Natural killer cell (primary cell): Measurements from ENCODE around the gene CAMSAP1. TPM values are rescaled to one million over a fixed set of nuclear protein-coding genes. Genes with fewer than 3 reads are reported as not detected.

Experiments used
- ATAC-seq, 3 donors: fragments of 150-1000 bp in 2 of 3; fragments of 200-7000 bp in 1 of 3; cut with Tn5 transposase; 1 replicate in 1 of 3; 2 replicates in 2 of 3; pipeline ENCODE4 v1.10.0; 2021; ENCODE audit warnings: mild to moderate bottlenecking in 2 of 3, moderate library complexity in 2 of 3
- DNase-seq, 2 donors: peaks; one replicate each; pipeline versions ENCODE4 v3.0.0 to v3.0.0-alpha.2; 2013 to 2021; ENCODE audit warnings: mixed read lengths in 1 of 2
- H3K27ac ChIP-seq: one replicate; pipeline ENCODE4 v1.5.1; 2013; ENCODE audit warnings: mild to moderate bottlenecking, low read length
- H3K27me3 ChIP-seq: one replicate; pipeline ENCODE4 v1.6.1; 2013; ENCODE audit warnings: low read length; ENCODE audit not compliant: control insufficient read depth, insufficient read depth
- H3K36me3 ChIP-seq: one replicate; pipeline ENCODE4 v1.6.1; 2013; ENCODE audit warnings: low read length; ENCODE audit not compliant: control insufficient read depth, insufficient read depth
- H3K4me1 ChIP-seq: one replicate; pipeline ENCODE4 v1.6.1; 2013; ENCODE audit warnings: low read length; ENCODE audit not compliant: control insufficient read depth, insufficient read depth
- H3K4me3 ChIP-seq: one replicate; pipeline ENCODE4 v1.5.1; 2013; ENCODE audit warnings: low read length
- H3K9me3 ChIP-seq: one replicate; pipeline ENCODE4 v1.6.1; 2013; ENCODE audit warnings: low read length; ENCODE audit not compliant: control insufficient read depth, insufficient read depth
- H3K27ac Mint-ChIP-seq, 2 donors: one replicate each; pipeline ENCODE4 v1.8.0; 2022; ENCODE audit warnings: mild to moderate bottlenecking in 2 of 2, mixed read lengths in 2 of 2, moderate library complexity in 1 of 2
- H3K27me3 Mint-ChIP-seq, 2 donors: one replicate each; pipeline ENCODE4 v1.8.0; 2022; ENCODE audit warnings: low read depth in 2 of 2, mixed read lengths in 2 of 2
- H3K36me3 Mint-ChIP-seq: one replicate; pipeline ENCODE4 v1.8.0; 2022; ENCODE audit warnings: mixed read lengths
- H3K4me1 Mint-ChIP-seq, 2 donors: one replicate each; pipeline ENCODE4 v1.8.0; 2022; ENCODE audit warnings: mixed read lengths in 2 of 2
- H3K4me3 Mint-ChIP-seq: one replicate; pipeline ENCODE4 v1.8.0; 2022; ENCODE audit warnings: mild to moderate bottlenecking, moderate library complexity, mixed read lengths
- H3K9me3 Mint-ChIP-seq, 2 donors: one replicate each; pipeline ENCODE4 v1.8.0; 2022; ENCODE audit warnings: mixed read lengths in 2 of 2
- CTCF ChIP-seq: fragments of 200-600 bp; IDR thresholded peaks from one replicate; pipeline ENCODE4 v1.8.0; 2022; ENCODE audit warnings: antibody characterized with exemption
- WGBS: methylation state at CpG from one replicate; pipeline ENCODE4 v1.1.7; 2013; ENCODE audit warnings: missing lambda C conversion rate; ENCODE audit not compliant: insufficient coverage; 5-methylcytosine and 5-hydroxymethylcytosine counted together
- intact Hi-C: fragments of 100-400 bp; cut with micrococcal nuclease; formaldehyde crosslinking; loops from one replicate; pipeline ENCODE4 v1.14.2; 2022
- total RNA-seq, 4 donors: library from RNA; stranded (reverse); fragments of 120-200 nt in 1 of 4; gene quantifications; one replicate each; pipeline versions ENCODE4 v1.2.3 to v1.2.4, GENCODE V29; 2013 to 2022

The CAMSAP1 gene
- total RNA-seq, 3 donors from 2014 or later (not counting 1 experiment from before 2014, with no cell fraction given): 25.9 to 33.5 (median 28.1) TPM

- DNase-seq (no peak), ATAC-seq (no peak)
- no peaks in the 10 kb centered on the region for H3K27me3 Mint-ChIP-seq
- Histone ChIP-seq H3K9me3 (no peaks in the 10 kb centered on the region), H3K4me3 (no peak overlapping the region), H3K4me1 (no peaks in the 10 kb centered on the region), H3K27ac (no peak overlapping the region), H3K27me3 (no peaks in the 10 kb centered on the region), H3K36me3 (peaks cover 6% of the 10 kb centered on the region)
- no peaks in the 10 kb centered on the region for H3K9me3 Mint-ChIP-seq
- WGBS: 91% methylated on average over 11 of the region's 11 CpGs
- no peak overlapping the region for H3K4me3 Mint-ChIP-seq
- peaks cover 8 to 22% of the 10 kb centered on the region in 2 donors for H3K4me1 Mint-ChIP-seq
- TF ChIP-seq CTCF: no peak
- H3K36me3 Mint-ChIP-seq: no peaks in the 10 kb centered on the region
- intact Hi-C loops: no loop called here
- H3K27ac Mint-ChIP-seq: no peak overlapping the region
Observed at GRCh38 chr9:135877791-135878527, 29.4 kb downstream of the CAMSAP1 start.

- Mint-ChIP-seq H3K4me3 (no peak overlapping the region), H3K9me3 (no peaks in the 10 kb centered on the region), H3K4me1 (peaks cover 4 to 20% of the 10 kb centered on the region in 2 donors), H3K36me3 (no peaks in the 10 kb centered on the region), H3K27ac (no peak overlapping the region), H3K27me3 (no peaks in the 10 kb centered on the region)
- intact Hi-C loops: no loop called here
- DNase-seq (no peak), ATAC-seq (no peak)
- Histone ChIP-seq H3K36me3 (peaks cover 6% of the 10 kb centered on the region), H3K4me3 (no peak overlapping the region), H3K9me3 (no peaks in the 10 kb centered on the region), H3K27ac (no peak overlapping the region), H3K4me1 (no peaks in the 10 kb centered on the region), H3K27me3 (no peaks in the 10 kb centered on the region)
- no peak for TF ChIP-seq CTCF
- 98% methylated on average over 4 of the region's 6 CpGs for whole genome bisulfite sequencing
Observed at GRCh38 chr9:135876936-135877335, 30.4 kb downstream of the CAMSAP1 start.

- H3K4me1 ChIP-seq: no peaks in the 10 kb centered on the region
- WGBS: 100% methylated on average over 3 of the region's 5 CpGs
- no peak overlapping the region for H3K4me3 ChIP-seq
- H3K9me3 ChIP-seq: no peaks in the 10 kb centered on the region
- Mint-ChIP-seq H3K9me3 (no peaks in the 10 kb centered on the region), H3K36me3 (no peaks in the 10 kb centered on the region), H3K4me1 (peaks cover 4 to 17% of the 10 kb centered on the region in 2 donors), H3K4me3 (no peak overlapping the region), H3K27me3 (no peaks in the 10 kb centered on the region), H3K27ac (no peak overlapping the region)
- H3K27me3 ChIP-seq: no peaks in the 10 kb centered on the region
- DNase-seq (no peak), ATAC-seq (no peak)
- H3K36me3 ChIP-seq: no peaks in the 10 kb centered on the region
- intact Hi-C loops: no loop called here
- no peak overlapping the region for H3K27ac ChIP-seq
- TF ChIP-seq CTCF: no peak
Observed at GRCh38 chr9:135874859-135875258, 32.5 kb downstream of the CAMSAP1 start.

- H3K36me3 ChIP-seq: no peaks in the 10 kb centered on the region
- Mint-ChIP-seq H3K36me3 (no peaks in the 10 kb centered on the region), H3K27me3 (no peaks in the 10 kb centered on the region), H3K4me3 (no peak overlapping the region), H3K27ac (no peak overlapping the region), H3K9me3 (no peaks in the 10 kb centered on the region), H3K4me1 (peaks cover 7 to 14% of the 10 kb centered on the region in 2 donors)
- WGBS: 100% methylated on average over 2 of the region's 3 CpGs
- DNase-seq (no peak), ATAC-seq (no peak)
- H3K4me1 ChIP-seq: no peaks in the 10 kb centered on the region
- intact Hi-C loops: no loop called here
- no peak for TF ChIP-seq CTCF
- H3K4me3 ChIP-seq: no peak overlapping the region
- H3K27me3 ChIP-seq: no peaks in the 10 kb centered on the region
- H3K9me3 ChIP-seq: no peaks in the 10 kb centered on the region
- H3K27ac ChIP-seq: no peak overlapping the region
Observed at GRCh38 chr9:135869909-135870308, 37.4 kb downstream of the CAMSAP1 start.
